GM19324 (cell line): ENCODE measurements around the gene LRRC75B.
"Not testable (repeated sequence)": the region's sequence is repeated elsewhere in the genome, so short reads cannot be mapped to it uniquely, and the experiment has no call there.

Source experiments
- ATAC-seq: cut with Tn5 transposase; IDR thresholded peaks from one replicate; pipeline ENCODE4 v1.9.1; 2021; ENCODE audit warnings: mild to moderate bottlenecking, moderate library complexity; ENCODE audit not compliant: unreplicated experiment, low FRiP score

Gene LRRC75B

GRCh38 chr22:24602847-24603769 is 10.2 kb upstream of the LRRC75B start, which contains the start of gene GGT1:
Gene GGT1 (plus strand): TSS chr22:24603193. CDS start chr22:24611082, 7,889 bp downstream.
- ATAC-seq, result not testable (repeated sequence)

GRCh38 chr22:24602105-24602749 is 9.4 kb upstream of the LRRC75B start:
- not testable (repeated sequence) for ATAC-seq

GRCh38 chr22:24601217-24602104 is 8.6 kb upstream of the LRRC75B start:
- ATAC-seq, result no peak

GRCh38 chr22:24599958-24600715 is 7.3 kb upstream of the LRRC75B start:
- ATAC-seq, result not testable (repeated sequence)

- no peak for ATAC-seq
Observed at GRCh38 chr22:24599514-24599913, 6.6 kb upstream of the LRRC75B start.

DNA sequence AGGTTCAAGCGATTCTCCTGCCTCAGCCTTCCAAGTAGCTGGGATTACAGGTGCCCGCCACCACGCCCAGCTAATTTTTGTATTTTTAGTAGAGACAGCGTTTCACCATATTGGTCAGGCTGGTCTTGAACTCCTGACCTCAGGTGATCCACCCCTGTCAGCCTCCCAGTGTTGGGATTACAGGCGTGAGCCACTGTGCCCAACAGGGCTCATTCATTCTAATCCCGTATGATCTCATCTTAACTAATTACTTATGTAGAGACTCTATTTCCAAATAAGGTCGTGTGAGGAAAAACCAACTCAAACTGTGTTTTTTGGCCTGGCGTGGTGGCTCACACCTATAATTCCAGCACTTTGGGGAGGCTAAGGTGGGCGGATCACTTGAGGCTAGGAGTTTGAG is 4.2 kb upstream of the LRRC75B start:
- not testable (repeated sequence) for ATAC-seq

DNA sequence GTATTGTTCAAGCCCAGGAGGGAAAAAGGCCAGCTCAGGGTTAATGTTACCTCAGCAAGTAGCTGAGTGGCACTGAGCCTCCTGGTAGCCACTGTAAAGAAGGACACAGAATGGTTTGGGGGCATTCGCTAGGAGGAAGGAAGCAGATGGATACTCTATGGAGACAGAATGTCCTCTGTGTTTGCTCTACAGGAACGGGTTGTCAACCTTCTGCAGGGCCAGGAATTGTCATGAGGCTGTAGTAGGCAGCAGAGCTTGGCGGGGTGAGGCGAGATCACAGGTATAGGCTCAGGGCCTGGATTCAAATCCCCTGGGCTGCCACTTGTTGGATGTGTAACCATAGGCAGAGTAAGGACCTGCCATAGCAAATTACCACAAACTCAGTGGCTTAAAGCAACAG is 3.0 kb upstream of the LRRC75B start:
- no peak for ATAC-seq

DNA sequence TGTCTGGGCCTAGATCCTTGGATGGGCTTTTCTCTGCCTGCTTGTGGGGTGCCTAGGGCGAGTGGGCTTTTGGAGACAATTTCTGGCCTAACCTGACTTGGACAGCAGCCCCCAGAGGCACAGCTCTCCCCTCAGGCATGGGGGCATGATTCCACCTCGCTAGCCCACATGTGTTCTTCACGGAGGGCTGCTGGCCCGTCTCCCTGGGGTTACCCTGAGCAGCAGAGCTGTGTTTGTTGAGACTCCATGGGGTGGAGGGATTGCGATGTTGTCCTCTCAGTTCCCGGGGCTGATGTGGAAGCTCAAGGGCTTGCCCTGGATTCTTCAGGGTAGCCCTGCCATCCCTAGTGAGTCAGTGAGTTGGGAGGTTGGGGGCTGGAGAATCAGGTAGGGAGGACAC is 2.4 kb upstream of the LRRC75B start:
- ATAC-seq, result no peak

- no peak for ATAC-seq
Observed at GRCh38 chr22:24594569-24595120, 1.8 kb upstream of the LRRC75B start.

- no peak for ATAC-seq
Observed at GRCh38 chr22:24593836-24594568, 1.1 kb upstream of the LRRC75B start.

DNA sequence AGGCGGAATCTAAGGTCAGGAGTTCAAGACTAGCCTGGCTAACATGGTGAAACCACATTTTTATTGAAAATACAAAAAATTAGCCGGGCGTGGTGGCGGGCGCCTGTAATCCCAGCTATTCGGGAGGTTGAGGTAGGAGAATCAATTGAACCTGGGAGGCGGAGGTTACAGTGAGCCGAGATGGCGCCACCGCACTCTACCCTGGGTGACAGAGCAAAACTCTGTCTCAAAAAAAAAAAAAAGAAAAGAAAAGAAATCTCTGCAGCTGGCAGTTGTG is 624 bp upstream of the LRRC75B start:
- ATAC-seq, result not testable (repeated sequence)

DNA sequence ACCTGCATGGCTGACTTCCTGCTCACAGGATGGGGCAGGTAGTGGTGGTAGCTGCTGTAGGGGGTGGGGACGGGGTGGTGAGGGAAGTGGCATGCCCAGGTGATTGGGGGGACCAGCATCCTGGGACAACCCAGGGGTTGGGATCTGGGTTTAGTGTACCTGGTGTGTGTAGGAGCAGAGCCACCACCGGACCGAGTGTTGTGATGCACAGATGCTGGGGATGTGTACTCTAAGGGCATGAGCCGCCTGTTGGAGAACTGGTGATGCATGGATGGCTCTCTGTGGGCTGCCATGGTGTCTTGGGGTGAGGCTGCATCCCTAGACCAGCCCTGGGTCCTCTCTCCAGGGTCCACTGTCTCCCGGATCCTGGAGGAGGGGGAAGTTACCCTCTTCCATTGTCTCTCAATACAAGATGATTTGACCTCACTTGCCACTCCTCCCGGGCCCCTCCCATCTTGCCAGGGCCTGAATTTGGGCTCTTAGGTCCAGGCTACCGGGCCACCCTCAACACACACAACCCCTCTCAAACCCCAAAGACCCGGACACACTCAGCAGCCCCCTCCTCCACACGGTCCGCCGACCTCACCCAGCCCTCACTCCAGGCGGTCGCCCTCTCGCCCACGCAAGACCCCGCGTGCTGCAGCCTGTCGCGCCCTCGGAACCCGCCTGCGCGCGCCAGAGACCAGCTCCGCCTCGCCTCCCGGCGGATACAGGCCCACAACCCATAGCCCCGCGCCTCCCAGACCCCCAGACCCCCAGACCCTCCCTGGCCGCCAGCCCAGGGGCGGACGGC is 619 bp downstream of the LRRC75B start:
- ATAC-seq, result no peak

GRCh38 chr22:24591286-24591830 is 1.5 kb downstream of the LRRC75B start:
- ATAC-seq, result no peak

GRCh38 chr22:24590596-24591173 is 2.2 kb downstream of the LRRC75B start:
- no peak for ATAC-seq

- no peak for ATAC-seq
Observed at GRCh38 chr22:24589518-24590030, 3.3 kb downstream of the LRRC75B start.

GRCh38 chr22:24588757-24589481 is 4.0 kb downstream of the LRRC75B start:
- no peak for ATAC-seq

DNA sequence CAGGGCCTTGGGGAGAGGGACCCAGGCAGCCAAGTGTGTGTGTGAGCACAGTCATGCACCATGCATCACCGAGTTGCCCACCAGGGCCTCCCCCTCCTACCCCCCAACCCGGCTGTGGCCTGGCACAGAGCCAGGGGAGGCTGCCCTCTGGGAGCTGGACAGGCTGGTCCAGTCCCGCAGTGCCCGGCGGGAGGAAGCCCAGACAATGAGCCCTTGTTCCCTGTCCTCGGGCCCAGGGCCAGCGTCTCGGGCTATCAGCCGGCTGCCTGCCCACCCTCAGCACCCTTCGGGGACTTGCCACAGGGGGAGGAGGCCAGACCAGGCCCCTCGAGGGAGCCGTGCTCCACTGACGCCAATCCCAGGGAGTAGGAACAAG is 4.5 kb downstream of the LRRC75B start:
- no peak for ATAC-seq
